ENCODE measurements around the gene CLEC11A. TPM values are rescaled to one million over a fixed set of nuclear protein-coding genes. Genes with fewer than 3 reads are reported as not detected.

CLEC11A gene
- polyA plus RNA-seq, 1 donor from 2014 or later, result 18.4 TPM

DNA sequence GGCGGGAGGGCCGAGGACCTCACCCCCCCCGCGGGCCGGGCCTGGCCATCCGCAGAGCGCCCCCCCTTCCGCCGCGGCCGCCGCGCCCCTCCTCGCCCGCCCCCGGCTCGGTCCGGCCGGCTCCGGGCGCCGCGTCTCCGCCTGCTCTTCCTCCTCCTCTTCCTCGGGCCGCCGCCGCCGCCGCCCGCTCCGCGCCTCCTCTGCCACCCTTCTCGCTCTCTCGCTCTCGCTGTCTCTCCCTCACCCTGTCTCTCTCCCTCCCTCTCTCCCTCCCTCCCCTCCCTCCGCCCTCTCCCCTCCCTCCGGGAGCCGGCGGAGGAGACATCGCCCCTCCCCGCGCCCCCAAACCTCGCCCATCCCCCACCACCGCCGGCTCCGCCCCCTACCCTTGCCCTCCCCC lies 3.6 kb upstream of the CLEC11A start, which contains the start of gene SHANK1:
Gene SHANK1 (minus strand): TSS at position 237 of the 400 bp plus-strand sequence. CDS start 2,883 bp downstream, outside the sequence.
- peak within 1 kb of the TSS; percentile 45 for H2AFZ ChIP-seq (ENCODE audit: low read depth, low read length)
- H3K79me2 ChIP-seq (replicated peaks; ENCODE audit: insufficient read depth, low read length), result no peaks in the 10 kb centered on the region
- peaks cover 3% of the 10 kb centered on the region for H3F3A ChIP-seq (ENCODE audit: insufficient read depth, low read length, poor library complexity, severe bottlenecking)
- no peaks in the 10 kb centered on the region for H3K9me2 ChIP-seq (ENCODE audit: insufficient read depth, low read length)
- H3K36me3 ChIP-seq (ENCODE audit: insufficient read depth, low read length), result no peaks in the 10 kb centered on the region
- no peaks in the 10 kb centered on the region for H3K27me3 ChIP-seq (ENCODE audit: insufficient read depth, low read depth, low read length)
- no peak within 1 kb of the TSS for H3K4me2 ChIP-seq (ENCODE audit: low read length)
- peak within 1 kb of the TSS; percentile 87 for H3K9ac ChIP-seq (ENCODE audit: low read length)
- H3K4me3 ChIP-seq (ENCODE audit: low read length), result peak within 1 kb of the TSS; percentile 87
- no peaks in the 10 kb centered on the region for H4K20me1 ChIP-seq (ENCODE audit: insufficient read depth)
- H3K27ac ChIP-seq (ENCODE audit: low read length), result peak within 1 kb of the TSS; percentile 42
- peak; percentile 73 for TF ChIP-seq POLR2AphosphoS5 (IDR thresholded peaks at IDR 0.05)
- TF ChIP-seq RAD21 (conservative IDR thresholded peaks at IDR 0.05), result no peak
- no peaks in the 10 kb centered on the region for H3K9me3 ChIP-seq (ENCODE audit: low read length)

DNA sequence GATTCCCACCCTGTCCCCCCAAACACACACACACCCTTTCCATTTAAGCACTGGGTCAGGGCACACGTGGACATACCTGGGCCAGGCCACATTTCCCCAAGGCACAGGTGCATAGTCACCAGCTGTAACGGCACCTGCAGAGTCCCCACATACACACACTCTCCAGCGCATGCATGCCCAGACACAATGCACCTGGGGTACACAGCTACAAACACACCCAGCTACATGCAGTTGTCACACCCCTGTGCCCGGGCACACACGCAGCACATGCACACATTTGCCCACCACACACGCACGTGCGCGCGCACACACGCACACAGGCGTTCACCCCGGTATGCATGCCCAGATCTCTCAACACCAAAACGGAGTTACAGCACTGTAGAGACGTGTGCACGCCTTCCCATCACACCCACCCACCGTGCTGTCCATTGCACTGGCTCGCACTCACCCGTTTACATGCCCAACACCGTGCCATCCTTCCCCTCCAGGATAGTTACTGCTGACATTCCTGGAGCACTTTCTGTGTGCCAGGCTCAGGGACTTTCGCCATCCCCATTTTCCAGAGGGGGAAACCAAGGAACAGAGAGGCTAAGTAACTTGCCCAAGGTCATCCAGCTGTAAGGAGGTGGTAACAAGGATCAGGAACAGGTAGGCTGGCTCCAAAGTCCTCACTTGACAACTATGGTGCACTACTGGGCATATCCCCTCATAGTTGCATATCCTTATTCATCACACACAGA lies 2.8 kb upstream of the CLEC11A start:
- Histone ChIP-seq H3K36me3 (ENCODE audit: insufficient read depth, low read length) (no peaks in the 10 kb centered on the region), H3K27me3 (ENCODE audit: insufficient read depth, low read depth, low read length) (no peaks in the 10 kb centered on the region), H2AFZ (ENCODE audit: low read depth, low read length) (no peak overlapping the region), H4K20me1 (ENCODE audit: insufficient read depth) (no peaks in the 10 kb centered on the region), H3F3A (ENCODE audit: insufficient read depth, low read length, poor library complexity, severe bottlenecking) (peaks cover 3% of the 10 kb centered on the region), H3K4me2 (ENCODE audit: low read length) (no peak overlapping the region), H3K27ac (ENCODE audit: low read length) (no peak overlapping the region), H3K9ac (ENCODE audit: low read length) (no peak overlapping the region), H3K79me2 (replicated peaks; ENCODE audit: insufficient read depth, low read length) (no peaks in the 10 kb centered on the region), H3K9me2 (ENCODE audit: insufficient read depth, low read length) (no peaks in the 10 kb centered on the region), H3K9me3 (ENCODE audit: low read length) (no peaks in the 10 kb centered on the region), H3K4me3 (ENCODE audit: low read length) (peak overlapping the region; percentile 53)
- TF ChIP-seq EZH2 (IDR thresholded peaks at IDR 0.05; ENCODE audit: borderline replicate concordance, insufficient read depth, low read length, poor library complexity, severe bottlenecking) (no peak), RAD21 (conservative IDR thresholded peaks at IDR 0.05) (no peak), SMC3 (conservative IDR thresholded peaks at IDR 0.05; ENCODE audit: poor library complexity) (no peak), MXI1 (conservative IDR thresholded peaks at IDR 0.05; ENCODE audit: poor library complexity, severe bottlenecking) (no peak), CTCF (IDR thresholded peaks at IDR 0.05; ENCODE audit: poor library complexity, severe bottlenecking) (no peak), EP300 (conservative IDR thresholded peaks at IDR 0.05; ENCODE audit: poor library complexity, severe bottlenecking) (no peak), POLR2AphosphoS5 (IDR thresholded peaks at IDR 0.05) (no peak), TAF1 (IDR thresholded peaks at IDR 0.05; ENCODE audit: low read depth) (no peak)
- TF ChIP-seq, protein P1, sequence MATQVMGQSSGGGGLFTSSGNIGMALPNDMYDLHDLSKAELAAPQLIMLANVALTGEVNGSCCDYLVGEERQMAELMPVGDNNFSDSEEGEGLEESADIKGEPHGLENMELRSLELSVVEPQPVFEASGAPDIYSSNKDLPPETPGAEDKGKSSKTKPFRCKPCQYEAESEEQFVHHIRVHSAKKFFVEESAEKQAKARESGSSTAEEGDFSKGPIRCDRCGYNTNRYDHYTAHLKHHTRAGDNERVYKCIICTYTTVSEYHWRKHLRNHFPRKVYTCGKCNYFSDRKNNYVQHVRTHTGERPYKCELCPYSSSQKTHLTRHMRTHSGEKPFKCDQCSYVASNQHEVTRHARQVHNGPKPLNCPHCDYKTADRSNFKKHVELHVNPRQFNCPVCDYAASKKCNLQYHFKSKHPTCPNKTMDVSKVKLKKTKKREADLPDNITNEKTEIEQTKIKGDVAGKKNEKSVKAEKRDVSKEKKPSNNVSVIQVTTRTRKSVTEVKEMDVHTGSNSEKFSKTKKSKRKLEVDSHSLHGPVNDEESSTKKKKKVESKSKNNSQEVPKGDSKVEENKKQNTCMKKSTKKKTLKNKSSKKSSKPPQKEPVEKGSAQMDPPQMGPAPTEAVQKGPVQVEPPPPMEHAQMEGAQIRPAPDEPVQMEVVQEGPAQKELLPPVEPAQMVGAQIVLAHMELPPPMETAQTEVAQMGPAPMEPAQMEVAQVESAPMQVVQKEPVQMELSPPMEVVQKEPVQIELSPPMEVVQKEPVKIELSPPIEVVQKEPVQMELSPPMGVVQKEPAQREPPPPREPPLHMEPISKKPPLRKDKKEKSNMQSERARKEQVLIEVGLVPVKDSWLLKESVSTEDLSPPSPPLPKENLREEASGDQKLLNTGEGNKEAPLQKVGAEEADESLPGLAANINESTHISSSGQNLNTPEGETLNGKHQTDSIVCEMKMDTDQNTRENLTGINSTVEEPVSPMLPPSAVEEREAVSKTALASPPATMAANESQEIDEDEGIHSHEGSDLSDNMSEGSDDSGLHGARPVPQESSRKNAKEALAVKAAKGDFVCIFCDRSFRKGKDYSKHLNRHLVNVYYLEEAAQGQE (IDR thresholded peaks at IDR 0.05; ENCODE audit: borderline replicate concordance), result no peak

All from neural cell (in vitro differentiated cells).